Raji (cell line): Measurements from ENCODE around the gene NECTIN3.

Source experiments
- POLR2A ChIP-seq: IDR thresholded peaks from 2 replicates; pipeline ENCODE4 v1.6.1; 2011; ENCODE audit warnings: low read depth, low read length, control low read depth; ENCODE audit not compliant: insufficient read depth

Gene NECTIN3

GRCh38 chr3:111134302-111134701, 62.7 kb downstream of the NECTIN3 start:
- no peak for TF ChIP-seq POLR2A

- TF ChIP-seq POLR2A: no peak
Observed at GRCh38 chr3:111151438-111151837, 79.8 kb downstream of the NECTIN3 start.

GRCh38 chr3:111152496-111152895, 80.9 kb downstream of the NECTIN3 start:
- no peak for TF ChIP-seq POLR2A

DNA sequence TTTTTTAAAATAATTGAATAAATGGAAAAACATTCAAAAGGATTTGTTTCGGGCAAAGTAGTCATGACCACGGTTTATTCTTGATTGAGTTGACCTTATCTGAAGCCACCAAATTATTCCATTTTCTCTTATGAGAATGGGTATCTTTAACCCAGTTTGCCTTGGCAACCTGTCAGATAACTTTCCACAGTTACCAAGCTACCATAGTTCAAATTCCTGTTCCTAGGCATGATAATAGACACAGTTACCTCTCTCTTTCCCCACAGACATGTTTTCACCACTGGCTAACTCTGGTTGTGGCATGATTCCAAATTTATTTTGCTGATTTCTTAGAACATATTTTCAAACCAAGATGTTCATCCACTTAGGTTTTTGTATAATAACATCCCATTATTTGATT, 84.9 kb downstream of the NECTIN3 start:
- TF ChIP-seq POLR2A: no peak

DNA sequence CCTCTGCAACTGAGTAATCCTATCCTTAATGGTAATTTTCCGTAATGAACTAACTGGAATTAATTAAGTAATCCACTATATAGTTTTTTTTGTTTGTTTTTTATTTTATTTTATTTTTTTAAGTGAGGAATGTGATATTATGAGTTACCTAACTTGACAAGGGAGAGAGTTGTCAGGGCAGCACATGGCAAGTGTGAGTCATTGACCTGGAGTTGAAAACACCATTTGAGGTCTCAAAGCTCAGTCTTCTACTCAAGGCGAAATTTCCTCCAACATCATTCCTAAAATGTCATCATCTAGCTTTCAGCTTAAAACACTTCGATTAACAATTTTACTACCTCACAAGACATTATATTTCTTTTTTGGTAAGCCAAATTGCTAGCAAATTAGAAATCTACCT, 87.8 kb downstream of the NECTIN3 start:
- TF ChIP-seq POLR2A: no peak

- TF ChIP-seq POLR2A: no peak
Observed at GRCh38 chr3:111164621-111165020, 93.0 kb downstream of the NECTIN3 start.

DNA sequence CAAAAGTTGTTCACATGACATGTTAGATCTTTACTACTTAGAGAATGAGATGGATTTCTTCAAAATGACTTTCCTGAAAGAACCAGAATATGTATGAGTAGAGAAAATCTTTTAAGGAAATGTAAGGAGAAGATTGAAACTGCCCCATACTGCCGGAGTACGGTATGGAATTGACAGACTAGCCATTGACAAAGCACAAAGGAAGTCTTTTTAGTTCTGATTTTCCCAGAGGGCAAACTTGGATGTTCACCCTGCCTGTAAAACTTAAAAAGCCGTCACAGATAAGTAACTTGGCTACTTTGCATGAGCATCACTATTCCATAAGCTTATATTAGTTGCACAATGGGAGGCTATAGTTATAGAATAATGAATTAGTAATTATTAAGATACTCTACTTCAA, 93.8 kb downstream of the NECTIN3 start:
- no peak for TF ChIP-seq POLR2A

GRCh38 chr3:111173328-111173900, 101.8 kb downstream of the NECTIN3 start:
- TF ChIP-seq POLR2A: no peak

DNA sequence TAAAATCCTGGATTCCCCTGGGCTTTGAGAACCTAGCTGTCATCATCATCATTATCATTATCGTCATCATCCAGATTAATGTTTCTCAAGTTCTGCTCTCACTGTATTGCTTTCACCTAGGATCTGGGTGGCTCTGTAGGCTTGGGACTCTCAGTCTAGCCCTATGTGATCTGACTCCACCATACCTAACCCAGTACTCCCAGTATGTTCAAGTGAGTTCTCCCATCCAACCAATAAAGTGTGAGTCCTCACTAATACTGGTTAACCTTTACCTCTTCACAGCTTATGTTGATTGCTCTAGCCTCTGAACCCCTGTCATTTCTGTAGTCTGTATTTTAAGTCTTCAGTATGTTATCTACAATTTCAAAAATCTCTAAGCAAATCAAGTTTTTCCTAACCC, 102.3 kb downstream of the NECTIN3 start:
- TF ChIP-seq POLR2A: no peak

DNA sequence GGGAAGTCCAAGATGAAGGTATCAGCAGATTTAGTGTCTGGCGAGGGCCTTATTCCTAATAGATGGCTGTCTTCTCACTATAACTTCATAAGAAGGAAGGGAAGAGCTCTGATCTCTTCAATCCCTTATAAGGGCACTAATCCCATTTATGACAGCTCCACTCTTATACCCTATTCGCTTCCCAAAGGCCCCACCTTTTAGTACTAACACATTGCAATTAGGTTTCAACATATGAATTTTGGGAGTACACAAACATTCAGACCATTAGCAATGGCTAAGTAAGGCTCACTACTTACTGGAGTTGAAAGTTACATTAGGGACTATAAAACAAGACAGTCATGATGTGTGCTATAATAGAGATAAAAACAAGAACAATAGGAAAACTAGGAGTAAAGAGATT, 118.9 kb downstream of the NECTIN3 start:
- no peak for TF ChIP-seq POLR2A

- no peak for TF ChIP-seq POLR2A
Observed at GRCh38 chr3:111193472-111193871, 121.9 kb downstream of the NECTIN3 start.

- no peak for TF ChIP-seq POLR2A
Observed at GRCh38 chr3:111194048-111194447, 122.4 kb downstream of the NECTIN3 start.

GRCh38 chr3:111197485-111197884, 125.9 kb downstream of the NECTIN3 start:
- TF ChIP-seq POLR2A: no peak

GRCh38 chr3:111200027-111200426, 128.4 kb downstream of the NECTIN3 start:
- no peak for TF ChIP-seq POLR2A

DNA sequence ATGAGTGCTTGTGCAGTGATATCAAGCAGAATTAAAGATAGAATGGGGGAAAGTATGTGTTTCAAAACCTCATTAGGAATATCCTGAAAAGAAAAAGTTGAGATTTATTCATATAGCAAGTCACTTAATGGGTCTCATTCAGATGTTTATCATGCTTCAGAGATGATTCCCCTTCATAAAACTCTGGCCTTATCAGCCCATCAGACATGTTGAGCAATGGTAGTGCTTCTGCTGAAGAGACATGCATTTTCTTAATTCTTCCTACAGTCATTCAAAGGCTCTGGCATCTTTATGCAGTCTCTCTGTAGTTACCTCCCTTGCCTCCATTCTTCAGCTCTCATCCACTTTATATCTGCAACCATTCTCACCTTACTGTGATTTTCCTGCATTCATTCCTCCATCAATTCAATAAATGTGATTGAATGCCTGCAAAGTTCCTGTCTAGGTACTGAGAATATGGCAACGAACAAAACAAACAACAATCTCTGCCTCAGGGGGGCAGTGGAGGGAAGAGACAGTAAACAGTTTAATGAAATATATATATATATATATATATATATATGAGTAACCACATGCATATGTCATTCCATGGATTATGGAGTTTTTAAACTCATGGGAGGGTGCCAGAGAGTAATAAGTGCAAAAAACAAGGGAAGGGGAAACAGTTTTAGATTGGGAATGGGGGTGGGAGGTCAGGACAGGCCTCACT, 138.5 kb downstream of the NECTIN3 start:
- TF ChIP-seq POLR2A: no peak

DNA sequence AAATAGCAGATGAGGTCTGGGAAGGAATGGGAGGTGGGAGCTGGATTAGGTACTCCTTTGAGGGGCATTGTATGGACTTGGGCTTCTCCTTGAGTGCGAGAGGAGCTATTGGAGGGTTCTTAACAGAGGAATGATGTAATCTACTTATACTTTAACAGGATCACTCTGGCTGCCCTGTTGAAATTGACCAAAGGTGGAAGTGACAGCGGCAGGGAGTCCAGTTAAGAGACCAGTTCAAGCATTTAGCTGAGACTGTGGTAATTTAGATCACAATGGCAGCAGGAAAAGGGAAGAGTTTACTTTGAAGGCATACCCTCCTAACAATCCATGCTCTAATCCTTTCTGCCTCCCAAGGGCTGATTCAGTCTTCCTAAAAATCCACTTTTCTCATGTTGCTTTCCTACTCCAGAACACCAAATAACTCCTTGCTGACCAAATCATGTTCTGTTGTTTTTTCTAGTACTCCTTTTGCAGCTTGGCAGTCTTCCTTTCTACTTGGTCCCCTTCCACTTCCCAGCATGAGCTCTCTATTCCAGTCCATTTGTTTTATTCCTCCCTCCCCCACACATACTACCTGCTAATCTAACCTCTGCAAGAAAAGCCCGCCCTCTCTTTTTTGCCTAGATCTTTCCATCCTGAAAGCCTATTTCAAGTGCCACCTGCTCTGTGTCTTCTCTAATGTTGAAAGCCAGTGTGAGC, 139.4 kb downstream of the NECTIN3 start:
- no peak for TF ChIP-seq POLR2A
